ENCODE measurements around the gene PTGFRN.

- TF ChIP-seq CTCF (conservative IDR thresholded peaks at IDR 0.05; ENCODE audit: low read depth, low read length) = no peak
- TF ChIP-seq EZH2 (IDR thresholded peaks at IDR 0.05; ENCODE audit: low read length, unreplicated experiment) = no peak
Measured at GRCh38 chr1:116940814-116941599, 31.3 kb downstream of the PTGFRN start.
